GM23338 (cell line): Measurements from ENCODE around the gene PEX12. TPM values are rescaled to one million over a fixed set of nuclear protein-coding genes. Genes with fewer than 3 reads are reported as not detected.
"Not testable (repeated sequence)": the region's sequence is repeated elsewhere in the genome, so short reads cannot be mapped to it uniquely, and the experiment has no call there.

Source experiments
- ATAC-seq: fragments of 200-7000 bp; cut with Tn5 transposase; 3 replicates; pipeline ENCODE4 v1.9.1; 2020
- DNase-seq: peaks from one replicate; pipeline ENCODE4 v3.0.0-alpha.2; 2015; ENCODE audit warnings: low spot score
- H2AFZ ChIP-seq: fragments of 200-600 bp; sonication (generic); 2 replicates; pipeline ENCODE4 v1.8.0; 2016; ENCODE audit warnings: antibody characterized with exemption, mild to moderate bottlenecking, moderate library complexity
- H3F3A ChIP-seq: fragments of 200-600 bp; sonication (generic); replicated peaks from 2 replicates; pipeline ENCODE4 v1.8.0; 2017; ENCODE audit warnings: antibody characterized with exemption, mixed run types, low read depth
- H3K27ac ChIP-seq: fragments of 200-600 bp; sonication (generic); 2 replicates; pipeline ENCODE4 v1.6.1; 2016; ENCODE audit warnings: low read depth
- H3K27me3 ChIP-seq: fragments of 200-600 bp; sonication (generic); 2 replicates; pipeline ENCODE4 v1.8.0; 2016; ENCODE audit warnings: mild to moderate bottlenecking, mixed run types, moderate library complexity; ENCODE audit not compliant: insufficient read depth
- H3K36me3 ChIP-seq: fragments of 200-600 bp; sonication (generic); 2 replicates; pipeline ENCODE4 v1.8.0; 2016; ENCODE audit warnings: mild to moderate bottlenecking; ENCODE audit not compliant: insufficient read depth
- H3K4me1 ChIP-seq: fragments of 200-600 bp; sonication (generic); 2 replicates; pipeline ENCODE4 v1.8.0; 2016; ENCODE audit warnings: mild to moderate bottlenecking, moderate library complexity; ENCODE audit not compliant: insufficient read depth
- H3K4me2 ChIP-seq: fragments of 200-600 bp; sonication (generic); 2 replicates; pipeline ENCODE4 v1.7.1; 2017; ENCODE audit warnings: mixed run types
- H3K4me3 ChIP-seq: fragments of 200-600 bp; sonication (generic); 2 replicates; pipeline ENCODE4 v1.6.1; 2016; ENCODE audit warnings: mixed run types
- H3K79me2 ChIP-seq: fragments of 200-600 bp; sonication (generic); replicated peaks from 2 replicates; pipeline ENCODE4 v1.8.0; 2017; ENCODE audit warnings: mild to moderate bottlenecking; ENCODE audit not compliant: insufficient read depth
- H3K9me2 ChIP-seq: fragments of 200-600 bp; sonication (generic); 2 replicates; pipeline ENCODE4 v1.8.0; 2017; ENCODE audit not compliant: insufficient read depth
- H4K20me1 ChIP-seq: fragments of 200-600 bp; sonication (generic); replicated peaks from 2 replicates; pipeline ENCODE4 v1.8.0; 2017; ENCODE audit warnings: mild to moderate bottlenecking; ENCODE audit not compliant: insufficient read depth
- H3K27ac Mint-ChIP-seq: 2 replicates; pipeline ENCODE4 v1.8.0; 2020; ENCODE audit warnings: inconsistent platforms, mild to moderate bottlenecking, moderate library complexity, mixed read lengths
- H3K27me3 Mint-ChIP-seq: 3 replicates; pipeline ENCODE4 v1.8.0; 2022; ENCODE audit warnings: low read depth, mild to moderate bottlenecking, moderate library complexity, mixed read lengths, inconsistent platforms; ENCODE audit not compliant: insufficient read depth, poor library complexity
- H3K36me3 Mint-ChIP-seq: 3 replicates; pipeline ENCODE4 v1.8.0; 2021; ENCODE audit warnings: low read depth, mild to moderate bottlenecking, inconsistent platforms, moderate library complexity, mixed read lengths
- H3K4me1 Mint-ChIP-seq: 3 replicates; pipeline ENCODE4 v1.8.0; 2020; ENCODE audit warnings: mild to moderate bottlenecking, inconsistent platforms, mixed read lengths
- H3K4me3 Mint-ChIP-seq: 3 replicates; pipeline ENCODE4 v1.8.0; 2021; ENCODE audit warnings: moderate library complexity, mild to moderate bottlenecking, inconsistent platforms, mixed read lengths
- H3K9me3 Mint-ChIP-seq: 3 replicates; pipeline ENCODE4 v1.8.0; 2020; ENCODE audit warnings: moderate library complexity, mild to moderate bottlenecking, inconsistent platforms, mixed read lengths
- JUNB ChIP-seq: IDR thresholded peaks from one replicate; pipeline ENCODE4 v1.6.1; 2016; ENCODE audit warnings: antibody characterized with exemption; ENCODE audit not compliant: unreplicated experiment
- REST ChIP-seq: IDR thresholded peaks from one replicate; pipeline ENCODE4 v1.6.1; 2018; ENCODE audit warnings: antibody characterized with exemption; ENCODE audit not compliant: unreplicated experiment
- ZNF114 ChIP-seq: fragments of 250-450 bp; sonication (Bioruptor Pico); IDR thresholded peaks from 2 replicates; pipeline ENCODE4 v1.5.0; 2020; ENCODE audit warnings: mild to moderate bottlenecking, moderate library complexity
- ZNF331 ChIP-seq: fragments of 250-450 bp; sonication (Bioruptor Pico); IDR thresholded peaks from 2 replicates; pipeline ENCODE4 v1.5.0; 2020; ENCODE audit warnings: low read depth, mild to moderate bottlenecking, moderate library complexity
- ZNF462 ChIP-seq: fragments of 250-450 bp; sonication (Bioruptor Pico); IDR thresholded peaks from 2 replicates; pipeline ENCODE4 v1.5.0; 2020; ENCODE audit warnings: mild to moderate bottlenecking, moderate library complexity
- polyA plus RNA-seq: library from polyadenylated mRNA; unstranded; fragments of >200 nt; fragmentation: Nextera tagmentation; extraction: Ambion mirVana; gene quantifications from 2 replicates; pipeline ENCODE4 v1.2.1, GENCODE V29; 2016
- total RNA-seq: library from RNA; depleted of rRNA; stranded (reverse); fragments of >200 nt; shearing (Covaris generic); gene quantifications from 2 replicates; pipeline ENCODE4 v1.2.3, GENCODE V29; 2014

PEX12 gene
- total and polyA plus RNA-seq, 2 experiments from 2014 or later: 1.5 to 1.9 TPM

- no peak for TF ChIP-seq ZNF462 (CRISPR knock-in tag)
Observed at GRCh38 chr17:35536664-35537171, 41.7 kb downstream of the PEX12 start (continued).

- not testable (repeated sequence) for H3K4me1 Mint-ChIP-seq, H3K36me3 Mint-ChIP-seq, H3K4me1 ChIP-seq, H3K27me3 ChIP-seq, H3K4me3 ChIP-seq, H3F3A ChIP-seq, H3K27ac ChIP-seq, H4K20me1 ChIP-seq, H3K9me3 Mint-ChIP-seq, H3K4me2 ChIP-seq, DNase-seq, H3K79me2 ChIP-seq, H3K4me3 Mint-ChIP-seq, H2AFZ ChIP-seq, H3K27me3 Mint-ChIP-seq, H3K27ac Mint-ChIP-seq, ATAC-seq, H3K9me2 ChIP-seq, H3K36me3 ChIP-seq
Observed at GRCh38 chr17:35535406-35535805, 43.0 kb downstream of the PEX12 start.

GRCh38 chr17:35534576-35535093 is 43.7 kb downstream of the PEX12 start:
- H2AFZ ChIP-seq: no peak overlapping the region
- DNase-seq (no peak), ATAC-seq (no peak)
- Mint-ChIP-seq H3K27ac (no peak overlapping the region), H3K36me3 (no peaks in the 10 kb centered on the region), H3K27me3 (peaks cover 4% of the 10 kb centered on the region), H3K9me3 (no peaks in the 10 kb centered on the region), H3K4me1 (no peaks in the 10 kb centered on the region; the same call in 2 of the 3 replicates), H3K4me3 (no peak overlapping the region)
- H4K20me1 ChIP-seq: no peaks in the 10 kb centered on the region; the same call in 1 of the 2 replicates
- no peak overlapping the region for H3K27ac ChIP-seq
- H3K79me2 ChIP-seq: no peaks in the 10 kb centered on the region
- no peaks in the 10 kb centered on the region for H3K4me1 ChIP-seq
- H3K4me2 ChIP-seq: no peak overlapping the region
- no peaks in the 10 kb centered on the region for H3F3A ChIP-seq
- no peak overlapping the region for H3K4me3 ChIP-seq
- no peaks in the 10 kb centered on the region for H3K9me2 ChIP-seq
- no peaks in the 10 kb centered on the region for H3K36me3 ChIP-seq
- no peaks in the 10 kb centered on the region for H3K27me3 ChIP-seq
- no peak for TF ChIP-seq REST
- no peak for TF ChIP-seq ZNF114 (CRISPR knock-in tag)
- TF ChIP-seq JUNB: no peak
- TF ChIP-seq ZNF331 (CRISPR knock-in tag): no peak
